Upper lobe of right lung (tissue), 1 donor: Measurements from ENCODE around the gene ARMH1. TPM values are rescaled to one million over a fixed set of nuclear protein-coding genes. Genes with fewer than 3 reads are reported as not detected.
"Not testable (repeated sequence)": the region's sequence is repeated elsewhere in the genome, so short reads cannot be mapped to it uniquely, and the experiment has no call there.

Source experiments
- ATAC-seq: fragments of 200-7000 bp; cut with Tn5 transposase; one replicate; pipeline ENCODE4 v1.9.1; 2020; ENCODE audit warnings: mild to moderate bottlenecking, moderate library complexity
- DNase-seq: peaks from one replicate; pipeline ENCODE4 v3.0.0-alpha.2; 2020
- H3K27ac ChIP-seq: fragments of 200-600 bp; one replicate; pipeline ENCODE4 v1.8.0; 2022
- H3K27me3 ChIP-seq: fragments of 200-600 bp; one replicate; pipeline ENCODE4 v1.8.0; 2022; ENCODE audit warnings: mild to moderate bottlenecking
- H3K36me3 ChIP-seq: fragments of 200-600 bp; one replicate; pipeline ENCODE4 v1.8.0; 2022
- H3K4me1 ChIP-seq: fragments of 200-600 bp; one replicate; pipeline ENCODE4 v1.8.0; 2022
- H3K4me3 ChIP-seq: fragments of 200-600 bp; one replicate; pipeline ENCODE4 v1.8.0; 2022; ENCODE audit warnings: mild to moderate bottlenecking
- H3K9me3 ChIP-seq: fragments of 200-600 bp; one replicate; pipeline ENCODE4 v1.8.0; 2022
- intact Hi-C: fragments of 100-400 bp; cut with DNase I; formaldehyde crosslinking; loops from one replicate; pipeline ENCODE4 v1.11.0; 2022
- total RNA-seq: library from RNA; stranded (reverse); fragmentation: NEBNext Ultra II Directional; extraction: Animal tissue kit (Norgen Biotek cat#: 25700); gene quantifications from one replicate; pipeline ENCODE4 v1.2.1, GENCODE V29; 2021
- TF ChIP-seq, protein P1 (sequence below): fragments of 200-600 bp; IDR thresholded peaks from one replicate; pipeline ENCODE4 v1.8.0; 2022; ENCODE audit warnings: antibody characterized with exemption
- donor health status: DM: no; HTN: yes; CAD: no; lungs with severe emphysema.

ARMH1 gene
- total RNA-seq, 1 donor from 2014 or later, result 5.9 TPM

- H3K4me3 ChIP-seq, result no peak overlapping the region
- no peaks in the 10 kb centered on the region for H3K9me3 ChIP-seq
- TF ChIP-seq, protein P1, sequence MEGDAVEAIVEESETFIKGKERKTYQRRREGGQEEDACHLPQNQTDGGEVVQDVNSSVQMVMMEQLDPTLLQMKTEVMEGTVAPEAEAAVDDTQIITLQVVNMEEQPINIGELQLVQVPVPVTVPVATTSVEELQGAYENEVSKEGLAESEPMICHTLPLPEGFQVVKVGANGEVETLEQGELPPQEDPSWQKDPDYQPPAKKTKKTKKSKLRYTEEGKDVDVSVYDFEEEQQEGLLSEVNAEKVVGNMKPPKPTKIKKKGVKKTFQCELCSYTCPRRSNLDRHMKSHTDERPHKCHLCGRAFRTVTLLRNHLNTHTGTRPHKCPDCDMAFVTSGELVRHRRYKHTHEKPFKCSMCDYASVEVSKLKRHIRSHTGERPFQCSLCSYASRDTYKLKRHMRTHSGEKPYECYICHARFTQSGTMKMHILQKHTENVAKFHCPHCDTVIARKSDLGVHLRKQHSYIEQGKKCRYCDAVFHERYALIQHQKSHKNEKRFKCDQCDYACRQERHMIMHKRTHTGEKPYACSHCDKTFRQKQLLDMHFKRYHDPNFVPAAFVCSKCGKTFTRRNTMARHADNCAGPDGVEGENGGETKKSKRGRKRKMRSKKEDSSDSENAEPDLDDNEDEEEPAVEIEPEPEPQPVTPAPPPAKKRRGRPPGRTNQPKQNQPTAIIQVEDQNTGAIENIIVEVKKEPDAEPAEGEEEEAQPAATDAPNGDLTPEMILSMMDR, result no peak
- intact Hi-C loops, result no loop called here
- peaks cover 3% of the 10 kb centered on the region for H3K4me1 ChIP-seq
- no peaks in the 10 kb centered on the region for H3K27me3 ChIP-seq
- H3K36me3 ChIP-seq, result no peaks in the 10 kb centered on the region
- peak; percentile 80 for DNase-seq
- no peak overlapping the region for H3K27ac ChIP-seq
- ATAC-seq, result peak; percentile 48
Measured at GRCh38 chr1:44660176-44660575, 14.3 kb upstream of the ARMH1 start.

GRCh38 chr1:44661781-44662682, 12.5 kb upstream of the ARMH1 start:
- DNase-seq, result no peak
- no peak for ATAC-seq
- H3K4me1 ChIP-seq, result peaks cover 3% of the 10 kb centered on the region
- H3K27ac ChIP-seq, result no peak overlapping the region
- H3K27me3 ChIP-seq, result no peaks in the 10 kb centered on the region
- no peaks in the 10 kb centered on the region for H3K36me3 ChIP-seq
- intact Hi-C loops, result no loop called here
- H3K9me3 ChIP-seq, result no peaks in the 10 kb centered on the region
- no peak overlapping the region for H3K4me3 ChIP-seq
- TF ChIP-seq, protein P1, result no peak

- intact Hi-C loops, result no loop called here
- Histone ChIP-seq H3K27ac (no peak overlapping the region), H3K4me1 (peaks cover 3% of the 10 kb centered on the region), H3K36me3 (no peaks in the 10 kb centered on the region), H3K9me3 (no peaks in the 10 kb centered on the region), H3K27me3 (no peaks in the 10 kb centered on the region), H3K4me3 (no peak overlapping the region)
- DNase-seq (no peak), ATAC-seq (no peak)
- TF ChIP-seq, protein P1, result no peak
Measured at GRCh38 chr1:44662683-44663030, 11.9 kb upstream of the ARMH1 start.

DNA sequence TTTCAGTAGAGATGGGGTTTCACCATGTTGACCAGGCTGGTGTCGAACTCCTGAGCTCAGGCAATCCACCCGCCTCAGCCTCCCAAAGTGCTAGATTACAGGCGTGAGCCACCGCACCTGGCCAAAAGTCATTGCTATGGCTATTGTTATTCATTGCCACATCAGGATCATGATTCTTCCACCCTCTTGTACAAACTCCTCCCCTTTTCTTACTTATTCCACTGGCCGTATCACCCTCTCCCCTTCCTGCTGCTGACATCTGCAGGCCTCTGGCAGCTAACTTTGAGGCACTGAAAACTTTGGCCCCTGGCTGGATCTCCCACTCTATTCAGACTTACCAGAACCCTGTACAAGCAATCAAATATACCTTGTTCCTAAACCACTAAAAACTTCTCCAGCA, 11.1 kb upstream of the ARMH1 start:
- Histone ChIP-seq H3K27me3 (no peaks in the 10 kb centered on the region), H3K4me3 (no peak overlapping the region), H3K36me3 (no peaks in the 10 kb centered on the region), H3K27ac (no peak overlapping the region), H3K4me1 (peaks cover 3% of the 10 kb centered on the region), H3K9me3 (no peaks in the 10 kb centered on the region)
- DNase-seq, result no peak
- intact Hi-C loops, result no loop called here
- TF ChIP-seq, protein P1, result no peak
- no peak for ATAC-seq

DNA sequence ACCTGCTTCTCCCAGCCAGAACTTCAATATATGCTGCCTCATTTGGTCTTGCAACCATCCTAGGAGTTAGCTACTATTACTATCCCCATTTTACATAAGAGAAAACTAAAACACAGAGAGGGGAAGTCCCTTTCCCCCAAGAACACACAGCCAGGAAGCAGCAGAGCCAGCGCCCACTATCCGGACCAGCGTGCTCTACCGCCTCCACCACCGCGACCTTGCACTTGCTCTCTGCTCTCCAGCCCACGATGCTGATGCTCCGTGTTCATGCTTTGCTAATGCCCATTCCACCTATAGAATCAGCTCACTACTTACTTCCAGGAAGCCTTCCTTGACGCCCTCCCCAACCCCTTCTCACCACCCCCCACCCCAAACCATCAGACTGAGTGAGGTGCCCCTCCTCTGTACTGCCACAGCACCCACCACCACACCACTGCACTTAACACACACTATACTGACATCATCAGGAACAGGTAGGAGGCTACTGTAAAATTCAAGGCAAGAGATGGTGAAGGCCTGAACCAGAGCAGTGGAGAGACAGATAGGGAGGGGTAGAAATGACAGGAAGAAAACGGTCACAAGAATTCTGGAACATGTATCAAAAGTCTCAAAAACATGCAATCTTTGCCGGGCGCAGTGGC, 9.7 kb upstream of the ARMH1 start:
- Histone ChIP-seq H3K4me1 (peaks cover 3% of the 10 kb centered on the region), H3K4me3 (no peak overlapping the region), H3K36me3 (no peaks in the 10 kb centered on the region), H3K27me3 (no peaks in the 10 kb centered on the region), H3K9me3 (no peaks in the 10 kb centered on the region), H3K27ac (no peak overlapping the region)
- TF ChIP-seq, protein P1, result no peak
- peak; percentile 73 for DNase-seq
- intact Hi-C loops, result no loop called here
- peak; percentile 84 for ATAC-seq

DNA sequence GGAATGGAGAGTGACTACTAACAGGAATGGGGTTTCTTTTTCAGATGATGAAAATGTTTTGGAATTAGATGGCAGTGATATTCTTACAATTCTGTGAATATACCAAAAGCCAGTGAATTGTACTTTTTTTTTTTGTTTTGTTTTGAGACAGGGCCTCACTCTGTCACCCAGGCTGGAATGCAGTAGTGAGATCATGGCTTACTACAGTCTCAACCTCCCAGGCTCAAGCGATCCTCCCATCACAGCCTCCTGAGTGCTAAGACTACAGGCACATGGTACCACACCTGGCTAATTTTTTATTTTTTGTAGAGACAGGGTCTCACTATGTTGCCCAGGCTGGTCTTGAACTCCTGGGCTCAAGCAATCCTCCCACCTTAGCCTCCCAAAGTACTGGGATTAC, 7.8 kb upstream of the ARMH1 start:
- ATAC-seq, H3K4me3 ChIP-seq, H3K9me3 ChIP-seq, H3K27ac ChIP-seq, H3K36me3 ChIP-seq, H3K4me1 ChIP-seq, intact Hi-C loops, DNase-seq, H3K27me3 ChIP-seq: not testable (repeated sequence)
